Activated B cell treated with CpG ODN at 0.5 μM for 24 hours (primary cell): ENCODE data around the gene DAND5. TPM values are rescaled to one million over a fixed set of nuclear protein-coding genes. Genes with fewer than 3 reads are reported as not detected.

Experiments
- ATAC-seq: fragments of 200-7000 bp; cut with Tn5 transposase; one replicate; pipeline ENCODE4 v1.10.0; 2021; ENCODE audit warnings: low read depth, mild to moderate bottlenecking, moderate library complexity
- CTCF ChIA-PET: fragments of 350-600 bp; sonication (Branson Sonifier 250); formaldehyde crosslinking; loops from one replicate; lab custom pipeline; 2021; ENCODE audit warnings: antibody characterized with exemption; lab: Charles Lee
- POLR2A ChIA-PET: fragments of 350-600 bp; sonication (Branson Sonifier 250); formaldehyde crosslinking; loops from one replicate; lab custom pipeline; 2021; ENCODE audit warnings: antibody characterized with exemption; lab: Charles Lee
- DNase-seq: peaks from one replicate; pipeline ENCODE4 v3.0.0; 2022
- H3K27ac Mint-ChIP-seq: one replicate; pipeline ENCODE4 v1.8.0; 2020; ENCODE audit warnings: mixed read lengths
- H3K27me3 Mint-ChIP-seq: one replicate; pipeline ENCODE4 v1.8.0; 2021; ENCODE audit warnings: mixed read lengths
- H3K36me3 Mint-ChIP-seq: one replicate; pipeline ENCODE4 v1.8.0; 2021; ENCODE audit warnings: low read depth, mixed read lengths
- H3K4me1 Mint-ChIP-seq: one replicate; pipeline ENCODE4 v1.8.0; 2021; ENCODE audit warnings: mixed read lengths
- H3K4me3 Mint-ChIP-seq: one replicate; pipeline ENCODE4 v1.8.0; 2020; ENCODE audit warnings: mild to moderate bottlenecking, mixed read lengths
- H3K9me3 Mint-ChIP-seq: one replicate; pipeline ENCODE4 v1.8.0; 2020; ENCODE audit warnings: mixed read lengths
- intact Hi-C: fragments of 100-400 bp; cut with micrococcal nuclease; formaldehyde crosslinking; loops from one replicate; pipeline ENCODE4 v1.15.1; 2024
- total RNA-seq: library from RNA; stranded (reverse); gene quantifications from 2 replicates; pipeline ENCODE4 v1.2.3, GENCODE V29; 2022
- TF ChIP-seq, protein P1 (sequence below): fragments of 200-600 bp; IDR thresholded peaks from one replicate; pipeline ENCODE4 v1.8.0; 2022; ENCODE audit warnings: antibody characterized with exemption, mild to moderate bottlenecking

The DAND5 gene
- total RNA-seq, 1 donor from 2014 or later: not detected

DNA sequence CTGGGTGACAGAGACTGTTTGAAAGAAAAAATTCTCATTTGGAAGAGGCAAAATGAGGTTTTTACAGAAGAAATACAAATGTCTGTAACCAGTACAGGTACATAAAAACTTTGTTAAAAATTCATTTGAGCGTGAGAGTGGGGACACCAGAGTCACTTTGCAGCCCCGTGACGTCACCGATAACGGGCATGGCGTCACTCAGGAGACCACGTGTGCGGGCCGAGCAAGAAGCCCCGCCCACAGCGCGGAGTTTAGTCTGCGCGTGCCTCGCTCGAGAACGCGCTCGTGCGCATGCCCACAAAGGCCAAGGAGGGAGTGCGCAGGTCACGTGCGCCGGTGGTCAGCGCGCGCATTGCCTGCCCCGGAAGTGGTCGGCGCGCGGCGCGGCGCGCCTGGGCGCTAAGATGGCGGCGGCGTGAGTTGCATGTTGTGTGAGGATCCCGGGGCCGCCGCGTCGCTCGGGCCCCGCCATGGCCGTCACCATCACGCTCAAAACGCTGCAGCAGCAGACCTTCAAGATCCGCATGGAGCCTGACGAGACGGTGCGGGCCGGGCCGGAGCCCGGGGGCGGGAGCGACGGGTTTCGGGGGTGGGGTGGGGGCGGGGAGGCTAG lies 23.8 kb upstream of the DAND5 start, which contains the start of gene RAD23A:
Gene RAD23A (plus strand): TSS at position 384 of the 613 bp plus-strand sequence. CDS start 87 bp downstream, at position 471.
- intact Hi-C loops: loop anchor here (1.0 kb wide), 2 partner anchors 12 kb away; partner anchors contain the start of genes FARSA and GADD45GIP1
- ATAC-seq (peak; percentile 80), DNase-seq (peak; percentile 99)
- TF ChIP-seq, protein P1, sequence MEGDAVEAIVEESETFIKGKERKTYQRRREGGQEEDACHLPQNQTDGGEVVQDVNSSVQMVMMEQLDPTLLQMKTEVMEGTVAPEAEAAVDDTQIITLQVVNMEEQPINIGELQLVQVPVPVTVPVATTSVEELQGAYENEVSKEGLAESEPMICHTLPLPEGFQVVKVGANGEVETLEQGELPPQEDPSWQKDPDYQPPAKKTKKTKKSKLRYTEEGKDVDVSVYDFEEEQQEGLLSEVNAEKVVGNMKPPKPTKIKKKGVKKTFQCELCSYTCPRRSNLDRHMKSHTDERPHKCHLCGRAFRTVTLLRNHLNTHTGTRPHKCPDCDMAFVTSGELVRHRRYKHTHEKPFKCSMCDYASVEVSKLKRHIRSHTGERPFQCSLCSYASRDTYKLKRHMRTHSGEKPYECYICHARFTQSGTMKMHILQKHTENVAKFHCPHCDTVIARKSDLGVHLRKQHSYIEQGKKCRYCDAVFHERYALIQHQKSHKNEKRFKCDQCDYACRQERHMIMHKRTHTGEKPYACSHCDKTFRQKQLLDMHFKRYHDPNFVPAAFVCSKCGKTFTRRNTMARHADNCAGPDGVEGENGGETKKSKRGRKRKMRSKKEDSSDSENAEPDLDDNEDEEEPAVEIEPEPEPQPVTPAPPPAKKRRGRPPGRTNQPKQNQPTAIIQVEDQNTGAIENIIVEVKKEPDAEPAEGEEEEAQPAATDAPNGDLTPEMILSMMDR: no peak
- POLR2A ChIA-PET: interaction anchor here (0.9 to 3.7 kb wide), 4 partner anchors 8 to 159 kb away, joined by 3 to 24 read pairs (median 14); partner anchors contain the start of genes CALR, FARSA and GADD45GIP1
- Mint-ChIP-seq H3K4me1 (peaks cover 56% of the 10 kb centered on the region), H3K36me3 (peaks cover 89% of the 10 kb centered on the region), H3K9me3 (no peaks in the 10 kb centered on the region), H3K4me3 (peak within 1 kb of the TSS; percentile 93), H3K27ac (peak within 1 kb of the TSS; percentile 92), H3K27me3 (no peaks in the 10 kb centered on the region)
- CTCF ChIA-PET: interaction anchor here (1.5 kb wide), 1 partner anchor 20 kb away, joined by 4 read pairs; no protein-coding TSS in a partner anchor

GRCh38 chr19:12946092-12946721 lies 23.2 kb upstream of the DAND5 start:
- H3K27me3 Mint-ChIP-seq: no peaks in the 10 kb centered on the region
- peaks cover 89% of the 10 kb centered on the region for H3K36me3 Mint-ChIP-seq
- intact Hi-C loops: no loop called here
- POLR2A ChIA-PET: interaction anchor here (0.7 to 3.7 kb wide), 5 partner anchors 9 to 148 kb away, joined by 3 to 24 read pairs (median 5); partner anchors contain the start of genes CALR, FARSA, GADD45GIP1 and GCDH
- peaks cover 52% of the 10 kb centered on the region for H3K4me1 Mint-ChIP-seq
- peak; percentile 58 for DNase-seq
- H3K9me3 Mint-ChIP-seq: no peaks in the 10 kb centered on the region
- peak overlapping the region; percentile 86 for H3K4me3 Mint-ChIP-seq
- TF ChIP-seq, protein P1: no peak
- ATAC-seq: peak; percentile 59
- H3K27ac Mint-ChIP-seq: peak overlapping the region; percentile 82
- CTCF ChIA-PET: interaction anchor here (1.5 kb wide), 1 partner anchor 19 kb away, joined by 4 read pairs; no protein-coding TSS in a partner anchor

- H3K4me1 Mint-ChIP-seq: peaks cover 47% of the 10 kb centered on the region
- POLR2A ChIA-PET: interaction anchor here (0.5 to 4.3 kb wide), 7 partner anchors 8 to 147 kb away, joined by 3 to 24 read pairs (median 7); partner anchors contain the start of genes CALR, FARSA, GADD45GIP1 and GCDH
Observed at GRCh38 chr19:12946731-12947496, 22.5 kb upstream of the DAND5 start.

DNA sequence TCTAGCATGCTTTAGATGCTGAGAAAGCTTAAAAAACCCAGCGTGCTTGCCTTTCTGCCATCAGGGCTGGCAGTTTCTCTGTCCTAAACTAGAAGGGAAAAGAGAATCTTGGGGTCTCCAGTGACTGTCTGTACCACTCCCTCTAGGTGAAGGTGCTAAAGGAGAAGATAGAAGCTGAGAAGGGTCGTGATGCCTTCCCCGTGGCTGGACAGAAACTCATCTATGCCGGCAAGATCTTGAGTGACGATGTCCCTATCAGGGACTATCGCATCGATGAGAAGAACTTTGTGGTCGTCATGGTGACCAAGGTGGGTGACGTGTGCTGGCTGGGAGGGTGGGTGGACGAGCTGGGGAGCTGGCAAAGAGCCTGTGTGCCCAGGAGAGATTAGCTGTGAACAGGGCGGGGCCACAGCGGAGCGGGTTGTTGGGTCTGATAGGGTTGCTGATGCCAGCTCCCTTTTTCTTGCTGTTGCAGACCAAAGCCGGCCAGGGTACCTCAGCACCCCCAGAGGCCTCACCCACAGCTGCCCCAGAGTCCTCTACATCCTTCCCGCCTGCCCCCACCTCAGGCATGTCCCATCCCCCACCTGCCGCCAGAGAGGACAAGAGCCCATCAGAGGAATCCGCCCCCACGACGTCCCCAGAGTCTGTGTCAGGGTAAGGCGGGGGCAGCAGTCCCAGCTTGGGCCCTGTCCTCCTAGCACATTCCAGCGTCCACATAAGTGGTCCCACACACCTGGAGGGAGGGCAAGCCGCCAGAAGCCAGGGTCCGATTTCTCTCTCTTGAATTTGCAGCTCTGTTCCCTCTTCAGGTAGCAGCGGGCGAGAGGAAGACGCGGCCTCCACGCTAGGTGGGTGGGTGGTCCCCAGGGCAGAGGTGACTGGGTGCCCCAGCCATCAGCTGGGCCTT lies 21.4 kb upstream of the DAND5 start:
- intact Hi-C loops: no loop called here
- Mint-ChIP-seq H3K4me3 (no peak overlapping the region), H3K4me1 (peaks cover 43% of the 10 kb centered on the region), H3K27me3 (no peaks in the 10 kb centered on the region), H3K27ac (peak overlapping the region; percentile 41), H3K36me3 (peaks cover 89% of the 10 kb centered on the region), H3K9me3 (no peaks in the 10 kb centered on the region)
- no peak for ATAC-seq
- TF ChIP-seq, protein P1: no peak
- no peak for DNase-seq
- CTCF ChIA-PET: interaction anchor here (1.1 kb wide), 1 partner anchor 113 kb away, joined by 3 read pairs; no protein-coding TSS in a partner anchor
- POLR2A ChIA-PET: interaction anchor here (0.6 to 4.3 kb wide), 4 partner anchors 8 to 155 kb away, joined by 3 to 20 read pairs (median 4); partner anchors contain the start of genes CALR and FARSA

More at GRCh38 chr19:12946731-12947496, 22.5 kb upstream of the DAND5 start:
- Mint-ChIP-seq H3K9me3 (no peaks in the 10 kb centered on the region), H3K27me3 (no peaks in the 10 kb centered on the region), H3K4me3 (peak overlapping the region; percentile 86), H3K27ac (peak overlapping the region; percentile 82), H3K36me3 (peaks cover 89% of the 10 kb centered on the region)
- ATAC-seq: no peak
- CTCF ChIA-PET: interaction anchor here (1.5 kb wide), 1 partner anchor 18 kb away, joined by 4 read pairs; no protein-coding TSS in a partner anchor
- intact Hi-C loops: no loop called here
- TF ChIP-seq, protein P1: no peak
- DNase-seq: no peak
